Ovary (tissue), 3 donors: ENCODE data around the gene SLC37A1.

Experiments
- CTCF ChIP-seq, 3 donors: fragments of 450-650 bp in 2 of 3; fragments of 200-600 bp in 1 of 3; IDR thresholded peaks; one replicate each; pipeline versions ENCODE4 v1.5.1 to v1.8.0; 2016 to 2022; ENCODE audit warnings: antibody characterized with exemption in 3 of 3, mild to moderate bottlenecking in 1 of 3
- POLR2A ChIP-seq: fragments of 450-650 bp; IDR thresholded peaks from one replicate; pipeline ENCODE4 v1.6.1; 2017; ENCODE audit warnings: antibody characterized with exemption, mild to moderate bottlenecking, moderate library complexity
- donor health status: DM: no; HTN: no; CAD: no.

GRCh38 chr21:42495765-42496119, 17.9 kb upstream of the SLC37A1 start:
- TF ChIP-seq CTCF (IDR thresholded peaks at IDR 0.05): peak in 1 of 3 donors; percentile 18
- TF ChIP-seq POLR2A: no peak
